ENCODE results near the gene LHX4.

LHX4 gene

GRCh38 chr1:180208264-180208663 lies 21.8 kb upstream of the LHX4 start:
- H3K4me3 ChIP-seq (ENCODE audit: low read length), result no peak overlapping the region
- no peak overlapping the region for H3K9ac ChIP-seq (ENCODE audit: low read length)
- H4K8ac ChIP-seq (ENCODE audit: low read depth, low read length), result no peak overlapping the region
- H3K27ac ChIP-seq (ENCODE audit: low read depth, low read length), result no peak overlapping the region
- H3K4me2 ChIP-seq (ENCODE audit: low read length), result no peak overlapping the region
- no peaks in the 10 kb centered on the region for H3K4me1 ChIP-seq (ENCODE audit: control insufficient read depth, low read depth, low read length)
- H3K27me3 ChIP-seq (ENCODE audit: insufficient read depth, low read length, poor library complexity), result no peaks in the 10 kb centered on the region
- H3K79me1 ChIP-seq (ENCODE audit: low read length), result no peaks in the 10 kb centered on the region
- no peak overlapping the region for H3K18ac ChIP-seq (ENCODE audit: low read length)
- no peaks in the 10 kb centered on the region for H3K36me3 ChIP-seq (ENCODE audit: control insufficient read depth, insufficient read depth, low read length)
- no peak overlapping the region for H3K23ac ChIP-seq (ENCODE audit: low read length)
- no peak overlapping the region for H3K4ac ChIP-seq (ENCODE audit: low read depth, low read length)
- no CpG with 5 or more reads among the region's 4 CpGs for WGBS (ENCODE audit: extremely low coverage, insufficient coverage, low lambda C conversion rate)
- H3K79me2 ChIP-seq (ENCODE audit: control insufficient read depth, insufficient read depth, low read length), result no peaks in the 10 kb centered on the region
- no peak overlapping the region for H4K5ac ChIP-seq (ENCODE audit: low read length)
- no peak overlapping the region for H2BK5ac ChIP-seq (ENCODE audit: low read length)
- no peak for DNase-seq
- no peak overlapping the region for H2AK5ac ChIP-seq (ENCODE audit: low read length)
- no peak overlapping the region for H2BK120ac ChIP-seq (ENCODE audit: low read depth, low read length)
- no peak overlapping the region for H3K56ac ChIP-seq (ENCODE audit: low read length)
- H2BK15ac ChIP-seq (replicated peaks; ENCODE audit: low read depth), result no peak overlapping the region

DNA sequence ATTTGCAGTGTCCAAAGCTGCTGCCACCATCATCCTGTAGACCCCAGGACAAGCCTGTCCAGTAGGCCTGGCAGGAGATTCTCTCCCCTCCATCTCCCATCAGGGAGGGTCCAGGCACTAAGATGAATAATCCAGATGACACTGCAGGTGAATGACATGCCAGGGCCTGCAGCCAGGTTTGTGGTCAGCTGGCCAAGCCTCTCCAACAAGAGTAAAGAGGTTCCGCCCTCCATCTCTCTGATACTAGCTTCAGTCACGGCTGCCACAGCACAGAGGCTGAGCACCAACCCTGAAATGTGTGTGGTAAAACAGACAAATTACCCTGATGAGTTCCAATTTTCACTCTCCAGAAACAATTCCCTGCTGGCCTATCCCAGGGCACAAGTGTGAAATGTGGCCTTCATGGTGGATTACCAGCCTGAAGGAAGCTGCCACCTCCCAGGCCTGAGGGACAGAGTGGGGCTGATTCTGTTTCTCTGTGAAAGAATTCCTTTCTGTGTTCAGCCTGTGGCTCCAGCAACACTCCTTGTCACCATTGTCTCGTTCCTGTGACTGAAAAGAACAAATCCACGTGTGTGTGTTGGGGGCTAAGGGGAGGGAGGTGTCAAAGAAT lies 19.9 kb upstream of the LHX4 start:
- Histone ChIP-seq H3K4me2 (ENCODE audit: low read length) (no peak overlapping the region), H3K4me3 (ENCODE audit: low read length) (no peak overlapping the region), H3K4me1 (ENCODE audit: control insufficient read depth, low read depth, low read length) (peaks cover 3% of the 10 kb centered on the region), H2AK5ac (ENCODE audit: low read length) (no peak overlapping the region), H3K36me3 (ENCODE audit: control insufficient read depth, insufficient read depth, low read length) (no peaks in the 10 kb centered on the region), H3K9ac (ENCODE audit: low read length) (no peak overlapping the region), H3K27me3 (ENCODE audit: insufficient read depth, low read length, poor library complexity) (no peaks in the 10 kb centered on the region), H3K4ac (ENCODE audit: low read depth, low read length) (no peak overlapping the region), H4K5ac (ENCODE audit: low read length) (no peak overlapping the region), H3K56ac (ENCODE audit: low read length) (no peak overlapping the region), H3K23ac (ENCODE audit: low read length) (no peak overlapping the region), H4K8ac (ENCODE audit: low read depth, low read length) (no peak overlapping the region), H2BK5ac (ENCODE audit: low read length) (no peak overlapping the region), H2BK15ac (replicated peaks; ENCODE audit: low read depth) (no peak overlapping the region), H2BK120ac (ENCODE audit: low read depth, low read length) (no peak overlapping the region), H3K79me1 (ENCODE audit: low read length) (no peaks in the 10 kb centered on the region), H3K27ac (ENCODE audit: low read depth, low read length) (no peak overlapping the region), H3K18ac (ENCODE audit: low read length) (no peak overlapping the region), H3K79me2 (ENCODE audit: control insufficient read depth, insufficient read depth, low read length) (no peaks in the 10 kb centered on the region)
- no peak for DNase-seq
- no CpG with 5 or more reads among the region's 4 CpGs for WGBS (ENCODE audit: extremely low coverage, insufficient coverage, low lambda C conversion rate)

DNA sequence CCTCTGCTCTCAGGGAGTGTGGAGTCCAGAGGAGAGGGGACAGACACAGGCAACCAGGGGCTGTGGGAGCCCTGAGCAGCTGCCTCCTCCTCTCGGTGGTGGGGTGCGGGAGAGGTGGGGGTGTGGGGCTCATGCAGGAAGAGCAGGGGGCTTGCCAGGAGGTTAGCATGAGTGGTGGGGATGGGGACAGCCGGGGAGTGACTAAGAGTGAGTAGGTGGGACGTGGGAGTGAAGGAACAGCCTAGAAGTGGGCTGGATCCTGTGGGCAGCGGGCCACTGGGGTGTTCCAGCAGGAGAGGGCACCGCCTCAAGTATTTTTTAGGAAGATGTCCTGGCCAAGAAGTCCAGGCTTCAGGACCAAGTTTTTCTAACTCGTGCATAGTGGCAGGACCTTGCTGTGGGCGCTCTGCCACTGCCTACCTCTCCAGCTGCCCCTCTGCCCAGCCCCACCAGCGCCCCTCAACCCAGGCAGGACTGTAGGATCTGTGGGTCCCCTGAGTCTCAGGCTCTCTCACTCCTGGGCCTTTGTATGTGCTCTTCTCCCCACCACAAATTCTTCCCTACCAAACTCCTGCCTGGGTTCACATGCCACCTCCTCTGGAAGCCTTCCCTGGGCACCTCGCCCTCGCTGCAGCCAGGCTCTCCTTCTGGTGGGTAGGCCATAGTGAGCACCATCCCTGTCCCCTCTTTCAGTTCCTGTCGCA lies 18.8 kb upstream of the LHX4 start:
- no peak overlapping the region for H2BK120ac ChIP-seq (ENCODE audit: low read depth, low read length)
- H3K4ac ChIP-seq (ENCODE audit: low read depth, low read length), result no peak overlapping the region
- H3K79me1 ChIP-seq (ENCODE audit: low read length), result no peaks in the 10 kb centered on the region
- H2BK15ac ChIP-seq (replicated peaks; ENCODE audit: low read depth), result no peak overlapping the region
- peaks cover 3% of the 10 kb centered on the region for H3K4me1 ChIP-seq (ENCODE audit: control insufficient read depth, low read depth, low read length)
- H4K5ac ChIP-seq (ENCODE audit: low read length), result no peak overlapping the region
- no peak overlapping the region for H2BK5ac ChIP-seq (ENCODE audit: low read length)
- H3K4me3 ChIP-seq (ENCODE audit: low read length), result no peak overlapping the region
- H3K4me2 ChIP-seq (ENCODE audit: low read length), result no peak overlapping the region
- no peak overlapping the region for H3K27ac ChIP-seq (ENCODE audit: low read depth, low read length)
- H3K56ac ChIP-seq (ENCODE audit: low read length), result no peak overlapping the region
- no peak overlapping the region for H4K8ac ChIP-seq (ENCODE audit: low read depth, low read length)
- H3K79me2 ChIP-seq (ENCODE audit: control insufficient read depth, insufficient read depth, low read length), result no peaks in the 10 kb centered on the region
- no peak overlapping the region for H3K18ac ChIP-seq (ENCODE audit: low read length)
- H3K9ac ChIP-seq (ENCODE audit: low read length), result no peak overlapping the region
- no peaks in the 10 kb centered on the region for H3K27me3 ChIP-seq (ENCODE audit: insufficient read depth, low read length, poor library complexity)
- H3K23ac ChIP-seq (ENCODE audit: low read length), result no peak overlapping the region
- no peaks in the 10 kb centered on the region for H3K36me3 ChIP-seq (ENCODE audit: control insufficient read depth, insufficient read depth, low read length)
- no CpG with 5 or more reads among the region's 12 CpGs for WGBS (ENCODE audit: extremely low coverage, insufficient coverage, low lambda C conversion rate)
- no peak overlapping the region for H2AK5ac ChIP-seq (ENCODE audit: low read length)
- DNase-seq, result no peak

- H3K18ac ChIP-seq (ENCODE audit: low read length), result no peak overlapping the region
- no peaks in the 10 kb centered on the region for H3K79me1 ChIP-seq (ENCODE audit: low read length)
- DNase-seq, result no peak
- peaks cover 3% of the 10 kb centered on the region for H3K4me1 ChIP-seq (ENCODE audit: control insufficient read depth, low read depth, low read length)
- no peak overlapping the region for H3K4ac ChIP-seq (ENCODE audit: low read depth, low read length)
- no peak overlapping the region for H3K4me3 ChIP-seq (ENCODE audit: low read length)
- WGBS (ENCODE audit: extremely low coverage, insufficient coverage, low lambda C conversion rate), result no CpG with 5 or more reads among the region's 8 CpGs
- no peaks in the 10 kb centered on the region for H3K36me3 ChIP-seq (ENCODE audit: control insufficient read depth, insufficient read depth, low read length)
- no peak overlapping the region for H3K23ac ChIP-seq (ENCODE audit: low read length)
- H2AK5ac ChIP-seq (ENCODE audit: low read length), result no peak overlapping the region
- no peak overlapping the region for H3K27ac ChIP-seq (ENCODE audit: low read depth, low read length)
- no peaks in the 10 kb centered on the region for H3K27me3 ChIP-seq (ENCODE audit: insufficient read depth, low read length, poor library complexity)
- no peak overlapping the region for H4K5ac ChIP-seq (ENCODE audit: low read length)
- no peak overlapping the region for H2BK15ac ChIP-seq (replicated peaks; ENCODE audit: low read depth)
- H3K9ac ChIP-seq (ENCODE audit: low read length), result no peak overlapping the region
- H4K8ac ChIP-seq (ENCODE audit: low read depth, low read length), result no peak overlapping the region
- no peak overlapping the region for H2BK120ac ChIP-seq (ENCODE audit: low read depth, low read length)
- no peak overlapping the region for H3K56ac ChIP-seq (ENCODE audit: low read length)
- no peak overlapping the region for H3K4me2 ChIP-seq (ENCODE audit: low read length)
- no peaks in the 10 kb centered on the region for H3K79me2 ChIP-seq (ENCODE audit: control insufficient read depth, insufficient read depth, low read length)
- no peak overlapping the region for H2BK5ac ChIP-seq (ENCODE audit: low read length)
Observed at GRCh38 chr1:180211860-180212229, 18.2 kb upstream of the LHX4 start.

- no peak overlapping the region for H3K9ac ChIP-seq (ENCODE audit: low read length)
- H3K79me2 ChIP-seq (ENCODE audit: control insufficient read depth, insufficient read depth, low read length), result no peaks in the 10 kb centered on the region
- no peaks in the 10 kb centered on the region for H3K36me3 ChIP-seq (ENCODE audit: control insufficient read depth, insufficient read depth, low read length)
- no peak overlapping the region for H2BK15ac ChIP-seq (replicated peaks; ENCODE audit: low read depth)
- no peak overlapping the region for H2BK5ac ChIP-seq (ENCODE audit: low read length)
- H2AK5ac ChIP-seq (ENCODE audit: low read length), result no peak overlapping the region
- H3K4ac ChIP-seq (ENCODE audit: low read depth, low read length), result no peak overlapping the region
- no peak overlapping the region for H4K8ac ChIP-seq (ENCODE audit: low read depth, low read length)
- no peak overlapping the region for H4K5ac ChIP-seq (ENCODE audit: low read length)
- H3K56ac ChIP-seq (ENCODE audit: low read length), result no peak overlapping the region
- peaks cover 3% of the 10 kb centered on the region for H3K4me1 ChIP-seq (ENCODE audit: control insufficient read depth, low read depth, low read length)
- no peak overlapping the region for H2BK120ac ChIP-seq (ENCODE audit: low read depth, low read length)
- DNase-seq, result peak; percentile 71
- no peak overlapping the region for H3K23ac ChIP-seq (ENCODE audit: low read length)
- H3K18ac ChIP-seq (ENCODE audit: low read length), result no peak overlapping the region
- no peaks in the 10 kb centered on the region for H3K79me1 ChIP-seq (ENCODE audit: low read length)
- H3K27me3 ChIP-seq (ENCODE audit: insufficient read depth, low read length, poor library complexity), result no peaks in the 10 kb centered on the region
- no peak overlapping the region for H3K4me2 ChIP-seq (ENCODE audit: low read length)
- H3K27ac ChIP-seq (ENCODE audit: low read depth, low read length), result no peak overlapping the region
- WGBS (ENCODE audit: extremely low coverage, insufficient coverage, low lambda C conversion rate), result no CpG with 5 or more reads among the region's 15 CpGs
- H3K4me3 ChIP-seq (ENCODE audit: low read length), result no peak overlapping the region
Observed at GRCh38 chr1:180213401-180214170, 16.5 kb upstream of the LHX4 start.

Data from mesendoderm (in vitro differentiated cells).